Effector CD8-positive, alpha-beta T cell (primary cell): ENCODE measurements around the gene HIP1.
"Not testable (repeated sequence)": the region's sequence is repeated elsewhere in the genome, so short reads cannot be mapped to it uniquely, and the experiment has no call there.

Experiments
- DNase-seq: peaks from one replicate; lab custom pipeline; 2025; lab: John Stamatoyannopoulos, UW

HIP1 gene

GRCh38 chr7:75575488-75576121, 163.1 kb downstream of the HIP1 start:
- no peak for DNase-seq

GRCh38 chr7:75573477-75574019, 165.2 kb downstream of the HIP1 start:
- no peak for DNase-seq

GRCh38 chr7:75572814-75573213, 165.9 kb downstream of the HIP1 start:
- no peak for DNase-seq

- DNase-seq = no peak
Observed at GRCh38 chr7:75572396-75572795, 166.3 kb downstream of the HIP1 start.

- no peak for DNase-seq
Observed at GRCh38 chr7:75571209-75571608, 167.5 kb downstream of the HIP1 start.

GRCh38 chr7:75569629-75570282, 169.0 kb downstream of the HIP1 start:
- DNase-seq = not testable (repeated sequence)

GRCh38 chr7:75567948-75568595, 170.7 kb downstream of the HIP1 start:
- DNase-seq = no peak

GRCh38 chr7:75565132-75565837, 173.5 kb downstream of the HIP1 start:
- DNase-seq = no peak

- no peak for DNase-seq
Observed at GRCh38 chr7:75563171-75563570, 175.6 kb downstream of the HIP1 start.

GRCh38 chr7:75559976-75560365, 178.8 kb downstream of the HIP1 start:
- no peak for DNase-seq

- DNase-seq = no peak
Observed at GRCh38 chr7:75559355-75559975, 179.3 kb downstream of the HIP1 start.

GRCh38 chr7:75556835-75557234, 181.9 kb downstream of the HIP1 start:
- DNase-seq = not testable (repeated sequence)

- no peak for DNase-seq
Observed at GRCh38 chr7:75555736-75556135, 183.0 kb downstream of the HIP1 start.

GRCh38 chr7:75546237-75547015, 192.3 kb downstream of the HIP1 start:
- DNase-seq = no peak

- DNase-seq = no peak
Observed at GRCh38 chr7:75537731-75538130, 201.0 kb downstream of the HIP1 start.

- no peak for DNase-seq
Observed at GRCh38 chr7:75536940-75537538, 201.7 kb downstream of the HIP1 start.

- DNase-seq = no peak
Observed at GRCh38 chr7:75536491-75536890, 202.2 kb downstream of the HIP1 start.

GRCh38 chr7:75534727-75535307, 203.9 kb downstream of the HIP1 start:
- DNase-seq = no peak

GRCh38 chr7:75533926-75534325, 204.8 kb downstream of the HIP1 start:
- no peak for DNase-seq

GRCh38 chr7:75532639-75533038, 206.1 kb downstream of the HIP1 start:
- no peak for DNase-seq
